ENCODE results near the gene RDH11. TPM values are rescaled to one million over a fixed set of nuclear protein-coding genes. Genes with fewer than 3 reads are reported as not detected.

RDH11 gene
- total RNA-seq, 4 donors from 2014 or later, result 24.0 to 48.8 (median 34.9) TPM

GRCh38 chr14:67679006-67679405, 16.6 kb downstream of the RDH11 start:
- Histone ChIP-seq H3K27ac (no peak overlapping the region), H3K27me3 (no peaks in the 10 kb centered on the region), H3K4me1 (peaks cover 0 to 7% (median 3%) of the 10 kb centered on the region in 4 donors), H3K4me3 (no peak overlapping the region), H3K9me3 (no peaks in the 10 kb centered on the region), H3K36me3 (peaks cover 0 to 32% (median 0%) of the 10 kb centered on the region in 3 donors)
- WGBS, 2 donors, result 63 to 82% methylated on average over 2 of the region's 2 CpGs
- no peak for DNase-seq (ENCODE audit: low spot score in 2 of 2)
- TF ChIP-seq POLR2A (IDR thresholded peaks at IDR 0.05) (no peak), CTCF (IDR thresholded peaks at IDR 0.05) (no peak), EP300 (IDR thresholded peaks at IDR 0.05) (no peak)

GRCh38 chr14:67675219-67675582, 20.4 kb downstream of the RDH11 start:
- no peaks in the 10 kb centered on the region for H3K27me3 ChIP-seq
- WGBS, 2 donors, result 31 to 41% methylated on average over 16 of the region's 16 CpGs
- peak in 1 of 2 donors; percentile 9 for DNase-seq (ENCODE audit: low spot score in 2 of 2)
- H3K4me1 ChIP-seq, result peaks cover 0 to 38% (median 23%) of the 10 kb centered on the region in 4 donors
- peaks cover 0 to 17% (median 0%) of the 10 kb centered on the region in 3 donors for H3K36me3 ChIP-seq
- no peak for TF ChIP-seq CTCF (IDR thresholded peaks at IDR 0.05)
- no peak for TF ChIP-seq EP300 (IDR thresholded peaks at IDR 0.05)
- H3K27ac ChIP-seq, result peak overlapping the region; percentile 97 to 100 (median 98)
- no peaks in the 10 kb centered on the region for H3K9me3 ChIP-seq
- H3K4me3 ChIP-seq, result peak overlapping the region; percentile 76 to 97 (median 90)

GRCh38 chr14:67674480-67675218, 20.9 kb downstream of the RDH11 start, which contains the start of gene VTI1B:
Gene VTI1B (minus strand): TSS chr14:67674632. CDS start chr14:67674489, 143 bp downstream.
- WGBS, 2 donors, result 0 to 1% methylated on average over 22 to 65 of the region's 87 CpGs
- H3K4me3 ChIP-seq, result peak within 1 kb of the TSS; percentile 76 to 97 (median 90)
- peaks cover 0 to 38% (median 23%) of the 10 kb centered on the region in 4 donors for H3K4me1 ChIP-seq
- no peaks in the 10 kb centered on the region for H3K9me3 ChIP-seq
- peak in 1 of 2 donors; percentile 80 for TF ChIP-seq EP300 (IDR thresholded peaks at IDR 0.05)
- TF ChIP-seq CTCF (IDR thresholded peaks at IDR 0.05), result peak in 2 of 5 experiments; percentile 1 to 40
- TF ChIP-seq POLR2A (IDR thresholded peaks at IDR 0.05), result peak in 1 of 2 donors; percentile 53
- H3K27ac ChIP-seq, result peak within 1 kb of the TSS; percentile 97 to 100 (median 98)
- DNase-seq (ENCODE audit: low spot score in 2 of 2), result peak; percentile 52 to 58
- no peaks in the 10 kb centered on the region for H3K27me3 ChIP-seq
- H3K36me3 ChIP-seq, result peaks cover 0 to 17% (median 0%) of the 10 kb centered on the region in 3 donors

- peak; percentile 23 to 40 for DNase-seq (ENCODE audit: low spot score in 2 of 2)
- Histone ChIP-seq H3K4me3 (peak overlapping the region; percentile 76 to 97 (median 90)), H3K4me1 (peaks cover 0 to 38% (median 23%) of the 10 kb centered on the region in 4 donors), H3K27me3 (no peaks in the 10 kb centered on the region), H3K27ac (peak overlapping the region; percentile 97 to 100 (median 98)), H3K9me3 (no peaks in the 10 kb centered on the region), H3K36me3 (peaks cover 0 to 17% (median 0%) of the 10 kb centered on the region in 3 donors)
- WGBS, 2 donors, result 0% methylated on average over 10 to 25 of the region's 25 CpGs
- no peak for TF ChIP-seq EP300 (IDR thresholded peaks at IDR 0.05)
- TF ChIP-seq CTCF (IDR thresholded peaks at IDR 0.05), result peak in 1 of 5 experiments; percentile 25
These were observed 21.5 kb downstream of the RDH11 start for GRCh38 chr14:67674139-67674479.

- Histone ChIP-seq H3K9me3 (no peaks in the 10 kb centered on the region), H3K27ac (peak overlapping the region in 1 of 4 donors; percentile 100)
These were observed 22.1 kb downstream of the RDH11 start for GRCh38 chr14:67673451-67673850.

More at GRCh38 chr14:67673451-67673850, 22.1 kb downstream of the RDH11 start:
- H3K36me3 ChIP-seq, result peaks cover 0 to 11% (median 0%) of the 10 kb centered on the region in 3 donors
- no peaks in the 10 kb centered on the region for H3K27me3 ChIP-seq
- peaks cover 0 to 43% (median 23%) of the 10 kb centered on the region in 4 donors for H3K4me1 ChIP-seq
- 34 to 40% methylated on average over 5 of the region's 5 CpGs for WGBS, 2 donors
- TF ChIP-seq CTCF (IDR thresholded peaks at IDR 0.05), result no peak
- TF ChIP-seq EP300 (IDR thresholded peaks at IDR 0.05), result no peak
- TF ChIP-seq POLR2A (IDR thresholded peaks at IDR 0.05), result no peak
- H3K4me3 ChIP-seq, result peak overlapping the region; percentile 76 to 97 (median 90)
- no peak for DNase-seq (ENCODE audit: low spot score in 2 of 2)
